Measurements from ENCODE around the gene ZBTB7B. TPM values are rescaled to one million over a fixed set of nuclear protein-coding genes. Genes with fewer than 3 reads are reported as not detected.

Gene ZBTB7B
- total RNA-seq, 1 experiment from 2014 or later, result 38.3 TPM

DNA sequence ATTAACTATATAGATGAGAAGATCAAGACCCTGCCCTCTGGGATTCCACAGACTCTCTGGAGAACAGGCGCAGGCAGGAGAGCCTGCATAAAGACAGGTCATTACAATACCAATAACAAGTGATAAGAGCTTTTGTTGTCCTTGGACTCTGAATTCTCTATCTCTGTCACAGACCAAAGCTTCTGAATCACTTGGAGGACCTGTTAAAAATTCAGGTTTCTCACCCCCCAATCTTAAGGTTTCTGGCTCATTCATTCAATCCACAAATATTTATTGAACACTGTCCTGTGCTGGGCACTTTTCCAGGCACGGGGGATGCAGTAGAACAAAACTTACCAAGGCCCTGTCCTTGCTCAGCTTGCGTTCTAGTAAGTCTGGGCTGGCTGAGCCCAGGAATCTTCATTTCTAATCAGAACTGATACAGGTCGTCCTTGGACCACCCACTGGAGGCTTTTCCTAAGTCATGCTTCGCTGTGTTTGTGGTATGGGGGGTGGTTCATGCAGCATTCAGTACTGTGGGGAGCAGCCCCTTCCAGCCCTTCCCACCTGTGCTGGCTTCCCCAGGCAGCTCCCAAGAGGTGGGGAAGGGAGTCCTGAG lies 62.3 kb downstream of the ZBTB7B start:
- Mint-ChIP-seq H3K27me3 (ENCODE audit: low read depth) (peaks cover 2% of the 10 kb centered on the region), H3K4me3 (peak overlapping the region; percentile 66 to 85)

More for the DNA sequence above, 62.3 kb downstream of the ZBTB7B start:
- no peak overlapping the region for H2AFZ ChIP-seq (ENCODE audit: low read length)
- H3K4me1 Mint-ChIP-seq, result peaks cover 18 to 34% of the 10 kb centered on the region in 2 experiments
- H2BK5ac ChIP-seq (ENCODE audit: insufficient read length, low read length), result no peak overlapping the region
- H2BK12ac ChIP-seq (ENCODE audit: insufficient read length, low read depth, low read length), result no peak overlapping the region
- peaks cover 3% of the 10 kb centered on the region; the same call in 1 of the 2 replicates for H3K4me1 ChIP-seq (ENCODE audit: insufficient read depth, low read length)
- peak overlapping the region; percentile 82 for H3K4me2 ChIP-seq (ENCODE audit: insufficient read depth, insufficient read length, low read length)
- no peak overlapping the region for H2BK20ac ChIP-seq (ENCODE audit: low read depth, low read length, poor library complexity, severe bottlenecking)
- H3K79me1 ChIP-seq (ENCODE audit: insufficient read depth, low read depth, low read length, poor library complexity, severe bottlenecking), result no peaks in the 10 kb centered on the region
- H4K91ac ChIP-seq (ENCODE audit: insufficient read length, low read depth, low read length), result no peak overlapping the region
- no peak overlapping the region for H4K8ac ChIP-seq (replicated peaks; ENCODE audit: insufficient read length, low read depth, low read length)
- H3K56ac ChIP-seq (ENCODE audit: insufficient read length, low read depth, low read length), result no peak overlapping the region
- no peaks in the 10 kb centered on the region for H4K20me1 ChIP-seq (ENCODE audit: control insufficient read depth, insufficient read depth, insufficient read length)
- no peak overlapping the region for H2BK15ac ChIP-seq (ENCODE audit: low read depth, low read length)
- no peaks in the 10 kb centered on the region; the same call in 1 of the 2 replicates for H3K79me2 ChIP-seq (ENCODE audit: insufficient read depth, low read length)
- H3K9ac ChIP-seq (ENCODE audit: extremely low read depth, insufficient read length, low read length), result no peak overlapping the region
- H4K5ac ChIP-seq (ENCODE audit: insufficient read length, low read depth, low read length), result no peak overlapping the region
- H3K4ac ChIP-seq (ENCODE audit: low read depth, low read length), result no peak overlapping the region
- no peaks in the 10 kb centered on the region; a peak in 1 of 5 replicates for H3K9me3 Mint-ChIP-seq
- H3K18ac ChIP-seq (ENCODE audit: insufficient read length, low read depth, low read length), result no peak overlapping the region
- no peak overlapping the region for H3K27ac ChIP-seq (ENCODE audit: insufficient read length, low read depth, low read length)
- no peaks in the 10 kb centered on the region for H3K27me3 ChIP-seq (ENCODE audit: insufficient read depth, low read length)
- no peak for TF ChIP-seq CTCF (conservative IDR thresholded peaks at IDR 0.05)
- no peak overlapping the region for H2BK120ac ChIP-seq (ENCODE audit: low read depth, low read length, poor library complexity, severe bottlenecking)
- H3K9me3 ChIP-seq (ENCODE audit: control insufficient read depth, low read depth, low read length), result no peaks in the 10 kb centered on the region
- no CpG with 5 or more reads among the region's 5 CpGs for WGBS (ENCODE audit: extremely low coverage, insufficient read length, low lambda C conversion rate)
- H2AK5ac ChIP-seq (ENCODE audit: insufficient read length, low read length), result no peak overlapping the region
- H3K23me2 ChIP-seq (ENCODE audit: insufficient read length, low read depth, low read length, poor library complexity, severe bottlenecking), result peaks cover 17% of the 10 kb centered on the region
- no peak overlapping the region for H3K14ac ChIP-seq (ENCODE audit: insufficient read depth, low read length)
- no peak for DNase-seq
- H3T11ph ChIP-seq (ENCODE audit: low read length), result no peak overlapping the region
- H3K27ac Mint-ChIP-seq, result peak overlapping the region in 2 of 3 experiments; percentile 22 to 29; a peak in 2 of 7 replicates
- no peak overlapping the region for H3K23ac ChIP-seq (ENCODE audit: insufficient read length, low read depth, low read length)
- peaks cover 9 to 32% (median 30%) of the 10 kb centered on the region in 3 experiments for H3K36me3 Mint-ChIP-seq (ENCODE audit: insufficient read depth in 1 of 3, low read depth in 3 of 3)
